ENCODE measurements around the gene RELN.

Gene RELN

DNA sequence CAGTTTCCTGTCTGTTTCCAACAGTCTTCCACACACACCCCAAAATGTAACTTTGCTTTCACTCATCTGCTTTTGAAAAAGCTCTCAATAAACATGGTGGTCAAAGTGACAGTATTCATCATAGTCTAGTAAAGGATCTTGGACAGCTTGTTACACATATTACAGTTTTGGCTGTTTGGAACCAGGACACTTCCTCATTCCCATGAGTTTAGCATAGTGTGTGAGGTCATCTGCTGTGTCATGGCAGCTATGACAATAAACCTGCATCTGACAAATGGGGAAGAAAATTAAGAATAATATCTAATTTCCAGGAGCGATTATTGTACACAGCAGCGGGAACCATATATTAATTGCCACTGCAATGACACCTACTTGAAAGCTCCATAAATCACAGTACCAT is 359.1 kb downstream of the RELN start:
- H2AFZ ChIP-seq (ENCODE audit: low read length) = no peak overlapping the region
- H3K9ac ChIP-seq (ENCODE audit: low read length) = no peak overlapping the region
- H3K4me2 ChIP-seq (ENCODE audit: low read length) = no peak overlapping the region
- no peak for TF ChIP-seq EZH2 (IDR thresholded peaks at IDR 0.05; ENCODE audit: borderline replicate concordance, low read length)
- TF ChIP-seq, protein P1, sequence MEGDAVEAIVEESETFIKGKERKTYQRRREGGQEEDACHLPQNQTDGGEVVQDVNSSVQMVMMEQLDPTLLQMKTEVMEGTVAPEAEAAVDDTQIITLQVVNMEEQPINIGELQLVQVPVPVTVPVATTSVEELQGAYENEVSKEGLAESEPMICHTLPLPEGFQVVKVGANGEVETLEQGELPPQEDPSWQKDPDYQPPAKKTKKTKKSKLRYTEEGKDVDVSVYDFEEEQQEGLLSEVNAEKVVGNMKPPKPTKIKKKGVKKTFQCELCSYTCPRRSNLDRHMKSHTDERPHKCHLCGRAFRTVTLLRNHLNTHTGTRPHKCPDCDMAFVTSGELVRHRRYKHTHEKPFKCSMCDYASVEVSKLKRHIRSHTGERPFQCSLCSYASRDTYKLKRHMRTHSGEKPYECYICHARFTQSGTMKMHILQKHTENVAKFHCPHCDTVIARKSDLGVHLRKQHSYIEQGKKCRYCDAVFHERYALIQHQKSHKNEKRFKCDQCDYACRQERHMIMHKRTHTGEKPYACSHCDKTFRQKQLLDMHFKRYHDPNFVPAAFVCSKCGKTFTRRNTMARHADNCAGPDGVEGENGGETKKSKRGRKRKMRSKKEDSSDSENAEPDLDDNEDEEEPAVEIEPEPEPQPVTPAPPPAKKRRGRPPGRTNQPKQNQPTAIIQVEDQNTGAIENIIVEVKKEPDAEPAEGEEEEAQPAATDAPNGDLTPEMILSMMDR (IDR thresholded peaks at IDR 0.05; ENCODE audit: low read length) = no peak
- H4K20me1 ChIP-seq (ENCODE audit: insufficient read depth, low read length) = no peaks in the 10 kb centered on the region
- no peaks in the 10 kb centered on the region for H3K36me3 ChIP-seq (ENCODE audit: insufficient read depth, low read length)
- H3K79me2 ChIP-seq (ENCODE audit: insufficient read depth, low read length) = no peaks in the 10 kb centered on the region
- H3K9me2 ChIP-seq (ENCODE audit: low read depth, low read length) = no peaks in the 10 kb centered on the region
- no peaks in the 10 kb centered on the region for H3K9me3 ChIP-seq (ENCODE audit: low read length)
- H3K4me3 ChIP-seq (ENCODE audit: low read depth, low read length, poor library complexity, severe bottlenecking) = no peak overlapping the region
- H3F3A ChIP-seq (ENCODE audit: insufficient read depth, low read length) = no peaks in the 10 kb centered on the region
- no peaks in the 10 kb centered on the region for H3K4me1 ChIP-seq (ENCODE audit: insufficient read depth, low read length, severe bottlenecking)
- H3K27me3 ChIP-seq (ENCODE audit: insufficient read depth, low read length) = no peaks in the 10 kb centered on the region
- H3K27ac ChIP-seq (ENCODE audit: low read depth, low read length, poor library complexity, severe bottlenecking) = no peak overlapping the region

DNA sequence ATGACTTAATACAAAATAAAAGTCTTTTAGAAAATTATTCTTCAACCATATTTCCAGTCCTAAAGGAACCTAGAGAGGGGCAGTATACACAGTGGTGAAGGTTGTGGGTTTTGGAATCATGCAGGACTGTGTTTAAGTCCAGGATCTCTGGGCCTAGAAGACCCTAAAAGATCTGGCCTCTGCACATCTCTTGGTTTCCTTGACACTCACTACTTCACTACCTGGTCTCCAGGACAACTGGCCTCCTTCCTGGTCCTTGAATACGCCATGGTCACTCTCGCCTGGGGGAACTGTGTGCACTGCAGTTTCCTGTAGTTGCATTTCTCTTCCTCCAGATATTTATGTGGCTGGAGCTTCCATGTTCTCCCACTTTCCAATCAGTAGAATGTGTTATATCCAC is 360.7 kb downstream of the RELN start:
- no peaks in the 10 kb centered on the region for H4K20me1 ChIP-seq (ENCODE audit: insufficient read depth, low read length)
- H3F3A ChIP-seq (ENCODE audit: insufficient read depth, low read length) = no peaks in the 10 kb centered on the region
- H3K27me3 ChIP-seq (ENCODE audit: insufficient read depth, low read length) = no peaks in the 10 kb centered on the region
- no peaks in the 10 kb centered on the region for H3K9me3 ChIP-seq (ENCODE audit: low read length)
- no peaks in the 10 kb centered on the region for H3K36me3 ChIP-seq (ENCODE audit: insufficient read depth, low read length)
- no peak for TF ChIP-seq EZH2 (IDR thresholded peaks at IDR 0.05; ENCODE audit: borderline replicate concordance, low read length)
- TF ChIP-seq, protein P1 (IDR thresholded peaks at IDR 0.05; ENCODE audit: low read length) = no peak
- no peaks in the 10 kb centered on the region for H3K9me2 ChIP-seq (ENCODE audit: low read depth, low read length)
- no peak overlapping the region for H3K9ac ChIP-seq (ENCODE audit: low read length)
- H3K4me3 ChIP-seq (ENCODE audit: low read depth, low read length, poor library complexity, severe bottlenecking) = no peak overlapping the region
- no peak overlapping the region for H3K4me2 ChIP-seq (ENCODE audit: low read length)
- H3K4me1 ChIP-seq (ENCODE audit: insufficient read depth, low read length, severe bottlenecking) = no peaks in the 10 kb centered on the region
- H3K27ac ChIP-seq (ENCODE audit: low read depth, low read length, poor library complexity, severe bottlenecking) = no peak overlapping the region
- H2AFZ ChIP-seq (ENCODE audit: low read length) = no peak overlapping the region
- no peaks in the 10 kb centered on the region for H3K79me2 ChIP-seq (ENCODE audit: insufficient read depth, low read length)

DNA sequence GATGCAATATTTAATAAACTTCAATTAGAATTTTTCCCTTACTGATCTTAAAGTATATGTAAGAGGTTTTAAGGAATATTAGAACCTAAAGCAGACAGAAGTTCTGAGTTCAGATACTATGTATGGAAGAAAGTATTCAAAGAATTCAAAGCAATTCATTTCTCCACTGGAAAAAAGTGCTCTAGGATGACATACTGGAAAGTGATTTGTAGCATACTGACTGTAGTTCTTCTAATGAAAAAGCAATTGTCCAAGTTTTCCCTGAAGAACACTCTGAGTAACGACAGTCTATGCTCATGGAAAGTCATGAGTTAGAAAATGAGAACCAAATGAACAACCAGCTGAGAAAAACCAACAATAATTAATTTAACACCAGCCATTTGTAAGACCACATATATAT is 362.7 kb downstream of the RELN start:
- no peak for TF ChIP-seq EZH2 (IDR thresholded peaks at IDR 0.05; ENCODE audit: borderline replicate concordance, low read length)
- TF ChIP-seq, protein P1 (IDR thresholded peaks at IDR 0.05; ENCODE audit: low read length) = no peak
- Histone ChIP-seq H3K4me1 (ENCODE audit: insufficient read depth, low read length, severe bottlenecking) (no peaks in the 10 kb centered on the region), H2AFZ (ENCODE audit: low read length) (no peak overlapping the region), H3K27me3 (ENCODE audit: insufficient read depth, low read length) (no peaks in the 10 kb centered on the region), H3K9me3 (ENCODE audit: low read length) (no peaks in the 10 kb centered on the region), H3K9ac (ENCODE audit: low read length) (no peak overlapping the region), H3K36me3 (ENCODE audit: insufficient read depth, low read length) (no peaks in the 10 kb centered on the region), H3K4me2 (ENCODE audit: low read length) (no peak overlapping the region), H4K20me1 (ENCODE audit: insufficient read depth, low read length) (no peaks in the 10 kb centered on the region), H3K4me3 (ENCODE audit: low read depth, low read length, poor library complexity, severe bottlenecking) (no peak overlapping the region), H3K9me2 (ENCODE audit: low read depth, low read length) (no peaks in the 10 kb centered on the region), H3K79me2 (ENCODE audit: insufficient read depth, low read length) (no peaks in the 10 kb centered on the region), H3K27ac (ENCODE audit: low read depth, low read length, poor library complexity, severe bottlenecking) (no peak overlapping the region), H3F3A (ENCODE audit: insufficient read depth, low read length) (no peaks in the 10 kb centered on the region)

Measured in OCI-LY1 (cell line).